Measurements from ENCODE around the gene PRRX2.
A peak's percentile ranks its signal among the peaks of the same experiment; 100 is the strongest.
"Not testable (repeated sequence)": the region's sequence is repeated elsewhere in the genome, so short reads cannot be mapped to it uniquely, and the experiment has no call there.

The PRRX2 gene

DNA sequence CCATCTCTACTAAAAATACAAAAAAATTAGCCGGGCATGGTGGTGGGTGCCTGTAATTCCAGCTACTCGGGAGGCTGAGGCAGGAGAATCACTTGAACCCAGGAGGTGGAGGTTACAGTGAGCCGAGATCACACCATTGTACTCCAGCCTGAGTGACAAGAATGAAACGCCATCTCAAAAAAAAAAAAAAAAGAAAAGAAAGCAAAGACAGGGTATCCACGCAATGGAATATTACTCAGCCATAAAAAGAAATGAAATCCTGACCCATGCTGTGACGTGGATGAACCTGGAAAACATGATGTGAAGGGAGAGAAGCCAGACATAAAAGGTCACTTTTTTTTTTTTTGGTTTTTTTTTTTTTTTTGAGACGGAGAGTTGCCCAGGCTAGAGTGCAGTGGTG, 95.3 kb downstream of the PRRX2 start:
- not testable (repeated sequence) for DNase-seq (ENCODE audit: low spot score)

DNA sequence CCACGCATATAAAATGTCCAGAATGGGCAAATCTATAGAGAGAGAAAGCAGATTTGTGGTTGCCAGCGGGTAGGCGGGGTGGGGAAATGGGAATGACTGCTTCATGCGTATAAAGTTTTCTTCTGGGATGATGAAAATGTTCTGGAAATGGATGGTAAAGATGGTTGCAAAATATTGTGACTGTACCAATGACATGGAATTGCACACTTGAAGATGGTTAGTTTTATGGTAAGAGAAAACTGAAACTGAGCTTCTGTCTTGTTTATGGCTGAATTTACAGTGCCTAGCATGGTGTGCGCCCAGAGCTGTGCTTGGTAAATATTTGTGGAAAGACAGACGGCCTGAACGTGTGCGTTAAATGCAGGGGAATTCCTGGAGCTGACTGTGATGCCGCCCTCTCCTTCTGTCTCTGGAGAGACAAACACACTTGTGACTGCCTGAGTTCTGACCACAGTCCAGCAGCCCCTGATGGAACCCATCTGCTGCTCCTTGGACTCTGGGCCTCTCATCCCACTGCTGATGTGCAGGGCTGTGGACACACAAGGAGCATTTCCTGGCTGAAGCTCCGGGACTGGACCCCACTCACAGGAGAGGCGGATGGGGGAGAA, 96.0 kb downstream of the PRRX2 start:
- DNase-seq (ENCODE audit: low spot score) = peak; percentile 18

DNA sequence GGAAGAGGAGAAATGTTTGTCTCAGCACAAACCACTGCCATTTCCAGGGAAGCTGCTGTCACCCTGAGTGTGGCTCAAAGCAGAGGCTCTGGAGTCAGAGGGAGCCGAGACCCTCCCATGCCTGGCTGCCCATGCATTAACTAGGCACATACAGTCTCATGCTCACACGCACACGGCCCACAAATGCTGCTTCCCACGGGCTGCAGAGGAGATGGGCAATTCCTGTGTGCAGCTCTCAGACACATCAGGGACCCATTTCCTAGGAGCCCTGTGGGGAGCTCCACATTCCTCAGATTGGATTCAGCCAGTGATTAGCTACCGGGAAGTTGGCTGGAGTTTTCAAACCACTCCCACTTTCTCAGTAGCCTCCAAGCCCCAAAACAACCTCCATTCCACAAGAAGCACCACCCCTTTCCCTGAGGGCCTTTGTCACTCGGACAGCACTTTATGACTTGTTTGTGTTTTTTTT, 96.5 kb downstream of the PRRX2 start:
- no peak for DNase-seq (ENCODE audit: low spot score)

GRCh38 chr9:129762370-129762984, 97.0 kb downstream of the PRRX2 start:
- not testable (repeated sequence) for DNase-seq (ENCODE audit: low spot score)

DNA sequence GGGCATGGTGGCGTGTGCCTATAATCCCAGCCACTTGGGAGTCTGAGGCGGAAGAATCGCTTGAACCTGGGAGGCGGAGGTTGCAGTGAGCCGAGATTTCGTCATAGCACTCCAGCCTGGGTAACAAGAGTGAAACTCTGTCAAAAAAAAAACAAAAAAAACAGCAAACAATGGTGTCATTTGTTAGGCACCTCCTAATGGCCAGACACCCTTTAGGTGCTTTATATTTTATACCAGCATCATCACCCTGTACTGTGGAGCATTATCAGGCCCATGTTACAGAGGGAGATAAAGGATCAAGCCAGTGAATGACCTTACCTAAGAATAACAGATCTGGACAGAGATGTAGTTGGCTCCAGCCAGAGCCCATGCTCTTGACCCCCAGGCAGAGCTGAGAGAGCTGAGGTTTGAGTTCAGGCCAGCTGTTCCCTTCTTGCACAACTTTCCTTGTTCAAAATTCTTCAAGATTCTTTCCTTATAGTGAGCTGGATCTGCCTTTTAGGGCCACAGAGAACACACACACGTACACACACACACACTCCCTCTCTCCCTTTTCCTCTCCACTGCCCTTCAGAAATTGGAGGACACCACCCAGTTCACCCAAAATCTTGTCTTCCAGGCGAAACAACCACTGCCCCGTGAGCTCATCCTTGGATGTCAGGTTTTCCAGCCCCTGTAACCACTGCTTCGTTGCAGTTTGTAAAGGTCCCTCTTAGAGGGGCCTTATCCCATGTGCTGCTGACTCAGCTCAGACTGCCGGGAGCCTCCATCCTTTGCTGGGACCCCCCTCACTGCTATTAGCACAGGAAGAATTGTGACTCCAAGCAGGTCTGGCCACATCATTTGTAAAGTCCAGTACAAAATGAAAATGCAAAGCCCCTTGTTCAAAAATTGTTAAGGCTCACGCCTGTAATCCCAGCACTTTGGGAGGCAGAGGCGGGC, 97.8 kb downstream of the PRRX2 start:
- no peak for DNase-seq (ENCODE audit: low spot score)

DNA sequence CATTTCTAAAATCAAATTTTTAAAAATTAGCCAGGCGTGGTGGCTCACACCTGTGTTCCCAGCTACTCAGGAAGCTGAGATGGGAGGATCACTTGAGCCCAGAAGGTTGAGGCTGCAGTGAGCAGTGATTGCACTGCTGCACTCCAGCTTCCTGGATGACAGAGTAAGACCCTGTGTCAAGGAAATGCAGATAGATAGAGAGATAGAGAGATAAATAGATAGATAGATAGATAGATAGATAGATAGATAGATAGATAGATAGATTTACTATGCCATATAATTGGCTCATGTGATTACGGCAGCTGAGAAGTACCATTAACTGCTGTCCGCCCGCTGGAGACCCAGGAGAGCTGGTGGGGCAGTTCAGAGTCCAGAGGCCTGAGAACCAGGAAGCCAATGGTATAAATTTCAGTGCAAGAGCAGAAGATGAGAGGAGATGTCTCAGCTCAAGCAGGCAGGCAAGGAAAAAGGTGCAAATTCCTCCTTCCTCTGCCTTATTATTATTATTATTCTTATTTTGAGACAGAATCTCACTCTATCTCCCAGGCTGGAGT, 100.4 kb downstream of the PRRX2 start:
- no peak for DNase-seq (ENCODE audit: low spot score)

- DNase-seq (ENCODE audit: low spot score) = no peak
Measured at GRCh38 chr9:129768486-129768885, 103.0 kb downstream of the PRRX2 start.

GRCh38 chr9:129769669-129770068, 104.2 kb downstream of the PRRX2 start:
- DNase-seq (ENCODE audit: low spot score) = no peak

DNA sequence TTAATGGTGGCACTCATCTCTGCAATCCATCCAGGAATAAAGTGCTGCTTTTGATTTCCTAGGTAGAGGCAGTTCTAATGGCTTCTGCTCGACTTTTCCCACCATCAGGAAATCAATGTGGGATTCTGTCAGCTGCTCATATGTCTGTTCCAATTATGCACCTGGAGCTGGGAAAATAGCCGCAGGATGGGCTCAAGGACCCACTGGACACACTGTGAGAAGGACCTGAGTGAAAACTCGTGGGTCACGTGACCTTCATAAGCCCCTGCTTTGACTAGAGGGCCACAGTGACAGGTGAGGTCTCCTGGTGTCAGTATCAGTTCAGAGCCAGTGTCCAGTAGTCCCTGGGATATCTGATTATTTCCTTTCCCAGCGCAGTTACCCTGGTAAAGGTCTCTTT, 105.3 kb downstream of the PRRX2 start:
- DNase-seq (ENCODE audit: low spot score) = no peak
